ENCODE measurements around the gene ALOX5AP. TPM values are rescaled to one million over a fixed set of nuclear protein-coding genes. Genes with fewer than 3 reads are reported as not detected.
"Not testable (repeated sequence)": the region's sequence is repeated elsewhere in the genome, so short reads cannot be mapped to it uniquely, and the experiment has no call there.

The ALOX5AP gene
- total RNA-seq, 2 experiments from 2014 or later = 24.9 to 29.6 TPM

GRCh38 chr13:30742901-30743300, 7.6 kb downstream of the ALOX5AP start:
- H3K4me3 Mint-ChIP-seq = no peak overlapping the region
- CTCF ChIA-PET = interaction anchor here (1.1 kb wide), 1 partner anchor 123 kb away, joined by 3 read pairs; no protein-coding TSS in a partner anchor
- POLR2A ChIA-PET = no interaction called here

DNA sequence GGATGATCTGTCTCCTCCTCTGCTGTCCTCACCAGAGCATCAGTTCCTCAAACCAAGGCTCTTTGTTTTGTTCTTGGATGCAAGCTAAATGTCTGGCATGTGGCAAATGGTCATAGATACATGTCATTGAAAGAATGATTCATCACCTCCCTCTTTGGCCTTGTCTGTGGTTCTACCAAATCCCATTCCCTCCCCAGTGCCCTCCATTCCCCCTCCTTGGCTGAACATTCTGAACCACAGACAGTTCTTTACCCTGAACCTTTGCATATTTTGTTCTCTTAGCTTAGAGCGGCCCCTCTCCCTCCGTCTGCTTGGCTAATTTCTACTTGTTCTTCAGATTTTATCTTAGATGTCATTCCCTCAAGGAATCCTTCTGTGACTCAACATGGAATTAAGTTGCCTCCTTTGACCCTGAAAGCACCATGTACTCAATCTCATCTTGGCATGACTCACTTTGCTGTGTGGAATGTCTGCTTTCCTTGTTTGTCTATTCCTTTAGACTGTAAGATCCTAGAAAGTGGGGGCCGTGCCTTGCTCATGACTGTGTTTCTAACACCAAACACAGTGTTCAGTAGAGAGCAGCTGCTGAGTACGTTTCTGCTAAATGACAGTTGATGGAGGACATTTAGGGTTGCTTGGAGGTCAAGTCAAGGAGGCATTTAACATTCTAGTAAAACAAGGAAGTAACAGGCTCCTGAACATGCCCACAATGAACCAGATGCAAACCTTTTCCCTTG, 8.1 kb downstream of the ALOX5AP start:
- peaks cover 60% of the 10 kb centered on the region for H3K4me1 Mint-ChIP-seq
- POLR2A ChIA-PET = interaction anchor here (0.6 kb wide), 1 partner anchor 8 kb away, joined by 9 read pairs; the partner anchor contains the start of gene ALOX5AP
- DNase-seq (peak; percentile 38), ATAC-seq (no peak)
- H3K9me3 Mint-ChIP-seq (ENCODE audit: low read depth) = no peaks in the 10 kb centered on the region
- peaks cover 7% of the 10 kb centered on the region for H3K27me3 Mint-ChIP-seq
- peaks cover 19% of the 10 kb centered on the region for H3K36me3 Mint-ChIP-seq (ENCODE audit: low read depth)
- H3K4me3 Mint-ChIP-seq = no peak overlapping the region
- intact Hi-C loops (cut with DNase I, micrococcal nuclease) = loop anchor here (1.0 to 10.0 kb wide), 14 partner anchors 31 to 597 kb away; partner anchors contain the start of genes USPL1 (in 2 of the 2), HMGB1 (in 1 of the 2) and KATNAL1 (in 1 of the 2)
- CTCF ChIA-PET = interaction anchor here (1.1 kb wide), 2 partner anchors 10 to 123 kb away, joined by 3 read pairs; no protein-coding TSS in a partner anchor
- peak overlapping the region; percentile 44 for H3K27ac Mint-ChIP-seq

More at GRCh38 chr13:30742901-30743300, 7.6 kb downstream of the ALOX5AP start:
- H3K27me3 Mint-ChIP-seq = peaks cover 7% of the 10 kb centered on the region
- ATAC-seq (no peak), DNase-seq (no peak)
- H3K9me3 Mint-ChIP-seq (ENCODE audit: low read depth) = no peaks in the 10 kb centered on the region
- intact Hi-C loops (cut with DNase I, micrococcal nuclease) = loop anchor here (5.0 to 10.0 kb wide), 6 partner anchors 71 to 518 kb away; partner anchors contain the start of gene KATNAL1 (in 1 of the 2)
- no peak overlapping the region for H3K27ac Mint-ChIP-seq
- peaks cover 22% of the 10 kb centered on the region for H3K36me3 Mint-ChIP-seq (ENCODE audit: low read depth)
- peaks cover 66% of the 10 kb centered on the region for H3K4me1 Mint-ChIP-seq

DNA sequence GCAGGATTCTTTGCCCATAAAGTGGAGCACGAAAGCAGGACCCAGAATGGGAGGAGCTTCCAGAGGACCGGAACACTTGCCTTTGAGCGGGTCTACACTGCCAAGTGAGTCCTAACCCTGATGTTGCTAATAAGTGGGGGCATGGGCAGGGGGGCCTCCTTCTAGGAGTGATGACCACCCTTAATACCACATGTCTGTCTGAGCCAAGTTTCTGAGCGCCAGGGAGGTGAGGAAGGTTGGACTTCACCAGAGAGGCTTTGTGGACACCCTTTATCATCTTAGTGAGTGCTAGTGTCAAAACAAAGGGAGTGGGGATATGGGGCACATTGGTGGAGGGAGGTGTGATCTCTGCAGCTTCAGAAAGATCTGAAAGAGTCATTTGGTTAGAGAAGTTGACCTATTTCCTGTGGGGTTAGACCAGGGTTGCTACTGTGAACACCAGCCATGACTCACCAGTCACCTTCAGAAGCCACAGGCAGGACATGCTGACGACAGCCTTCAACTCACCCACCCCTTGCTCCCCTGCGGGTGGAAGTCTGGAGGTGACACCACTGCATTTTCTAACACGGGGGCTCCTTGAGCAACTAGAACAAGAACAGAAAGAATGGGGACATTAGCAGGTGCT, 8.8 kb downstream of the ALOX5AP start:
- CTCF ChIA-PET = interaction anchor here (1.1 kb wide), 1 partner anchor 9 kb away, joined by 3 read pairs; no protein-coding TSS in a partner anchor
- H3K9me3 Mint-ChIP-seq (ENCODE audit: low read depth) = no peaks in the 10 kb centered on the region
- DNase-seq (peak; percentile 90), ATAC-seq (peak; percentile 80)
- H3K27ac Mint-ChIP-seq = no peak overlapping the region
- H3K36me3 Mint-ChIP-seq (ENCODE audit: low read depth) = peaks cover 19% of the 10 kb centered on the region
- peaks cover 53% of the 10 kb centered on the region for H3K4me1 Mint-ChIP-seq
- intact Hi-C loops (cut with DNase I, micrococcal nuclease) = loop anchor here (1.0 to 10.0 kb wide), 14 partner anchors 30 to 597 kb away; partner anchors contain the start of genes USPL1 (in 2 of the 2), HMGB1 (in 1 of the 2) and KATNAL1 (in 1 of the 2)
- POLR2A ChIA-PET = interaction anchor here (0.6 kb wide), 1 partner anchor 9 kb away, joined by 9 read pairs; the partner anchor contains the start of gene ALOX5AP
- no peak overlapping the region for H3K4me3 Mint-ChIP-seq
- peaks cover 7% of the 10 kb centered on the region for H3K27me3 Mint-ChIP-seq

DNA sequence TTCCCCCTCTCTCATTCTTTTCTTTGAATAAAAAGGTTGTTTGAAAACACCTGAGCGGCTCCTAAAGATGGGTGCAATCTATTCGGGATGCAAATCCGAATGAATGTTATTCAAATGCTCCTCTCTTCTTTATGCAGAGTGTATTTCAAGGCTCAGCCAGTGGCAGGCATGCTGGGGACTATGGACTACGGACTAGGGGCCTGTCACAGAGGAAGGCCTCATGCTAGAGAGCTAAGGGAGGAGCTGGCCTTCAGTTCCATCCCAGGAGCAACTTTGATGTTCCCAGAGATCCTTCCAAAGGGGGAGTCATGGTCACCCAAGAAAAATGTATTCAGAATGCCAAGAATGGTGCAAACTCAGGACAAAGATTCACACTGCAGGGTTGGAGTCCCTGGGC, 9.3 kb downstream of the ALOX5AP start:
- POLR2A ChIA-PET = no interaction called here
- Mint-ChIP-seq H3K9me3 (ENCODE audit: low read depth) (no peaks in the 10 kb centered on the region), H3K4me3 (no peak overlapping the region), H3K27ac (no peak overlapping the region), H3K36me3 (ENCODE audit: low read depth) (peaks cover 19% of the 10 kb centered on the region), H3K27me3 (peaks cover 7% of the 10 kb centered on the region), H3K4me1 (peaks cover 48% of the 10 kb centered on the region)
- CTCF ChIA-PET = interaction anchor here (1.1 kb wide), 1 partner anchor 9 kb away, joined by 3 read pairs; no protein-coding TSS in a partner anchor
- intact Hi-C loops (cut with DNase I, micrococcal nuclease) = loop anchor here (1.0 to 10.0 kb wide), 14 partner anchors 30 to 598 kb away; partner anchors contain the start of genes USPL1 (in 2 of the 2), HMGB1 (in 1 of the 2) and KATNAL1 (in 1 of the 2)
- DNase-seq (no peak), ATAC-seq (no peak)

DNA sequence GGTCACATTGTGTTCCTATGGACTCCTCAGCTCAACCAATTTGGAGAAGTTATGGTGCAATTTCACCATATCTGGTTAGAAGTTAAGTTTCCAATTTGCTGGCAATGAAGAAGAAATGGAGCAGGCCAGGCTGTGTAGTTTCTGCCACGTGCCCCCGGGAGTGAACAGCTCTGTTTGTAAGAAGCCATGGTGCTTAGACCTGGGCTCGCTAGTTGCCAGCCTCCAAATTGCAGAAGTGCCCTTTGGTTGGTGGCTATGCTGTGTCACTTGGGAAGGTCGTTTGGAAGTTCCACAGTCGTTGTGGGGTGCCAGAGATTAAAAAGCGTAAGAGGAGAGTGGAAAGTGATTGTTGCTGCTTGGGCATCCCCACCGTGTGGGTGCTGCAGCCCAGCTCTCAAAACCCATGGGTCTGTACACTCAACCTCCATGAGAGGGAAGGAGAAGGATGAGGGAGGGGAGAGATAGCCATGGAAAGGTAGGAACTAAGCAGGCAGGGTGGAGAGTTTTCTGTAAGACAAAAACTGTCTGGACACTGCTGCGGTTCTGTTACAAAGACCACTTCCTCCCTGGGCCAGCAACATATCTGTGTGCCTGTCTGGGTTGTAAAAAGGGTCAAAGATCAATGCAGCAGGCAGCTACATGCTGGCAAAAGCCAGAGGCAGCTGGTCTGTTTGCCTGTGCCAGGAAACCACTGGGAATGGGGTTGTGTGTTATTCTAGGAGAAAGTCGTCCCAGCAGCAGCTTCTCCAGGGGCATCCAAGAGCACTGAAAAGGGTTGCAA, 10.8 kb downstream of the ALOX5AP start:
- H3K27ac Mint-ChIP-seq = peak overlapping the region; percentile 44
- H3K9me3 Mint-ChIP-seq (ENCODE audit: low read depth) = no peaks in the 10 kb centered on the region
- H3K4me1 Mint-ChIP-seq = peaks cover 38% of the 10 kb centered on the region
- H3K36me3 Mint-ChIP-seq (ENCODE audit: low read depth) = peaks cover 27% of the 10 kb centered on the region
- ChIA-PET CTCF (interaction anchor here (0.9 to 1.0 kb wide), 2 partner anchors 9 to 20 kb away, joined by 3 to 4 read pairs; no protein-coding TSS in a partner anchor), POLR2A (no interaction called here)
- DNase-seq = no peak
- no peak overlapping the region for H3K4me3 Mint-ChIP-seq
- H3K27me3 Mint-ChIP-seq = peaks cover 7% of the 10 kb centered on the region
- intact Hi-C loops (cut with DNase I, micrococcal nuclease) = loop anchor here (2.0 to 10.0 kb wide), 5 partner anchors 49 to 599 kb away; no protein-coding TSS in a partner anchor
- ATAC-seq = no peak

DNA sequence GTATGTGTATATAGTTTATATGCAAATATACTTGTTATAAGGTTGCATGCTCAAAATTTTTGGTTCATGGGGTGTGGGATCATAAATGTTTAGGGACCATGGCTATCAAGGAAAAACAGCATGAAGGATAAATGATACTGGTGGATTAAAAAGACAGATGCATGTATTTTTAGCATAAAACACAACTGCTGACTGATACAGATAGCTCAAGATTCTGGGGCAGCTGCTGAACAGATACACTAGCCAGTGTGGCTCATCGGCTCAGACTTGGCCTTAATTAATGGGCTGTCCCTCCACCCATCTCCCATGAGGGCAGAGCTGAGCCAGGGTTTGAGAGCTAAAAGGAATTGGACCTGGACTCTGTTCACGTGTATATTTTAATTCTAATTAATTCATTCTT, 11.4 kb downstream of the ALOX5AP start:
- intact Hi-C loops (cut with DNase I, micrococcal nuclease) = loop anchor here (10.0 kb wide), 2 partner anchors 372 to 522 kb away; no protein-coding TSS in a partner anchor
- H3K4me3 Mint-ChIP-seq = no peak overlapping the region
- no peak overlapping the region for H3K27ac Mint-ChIP-seq
- no peaks in the 10 kb centered on the region for H3K9me3 Mint-ChIP-seq (ENCODE audit: low read depth)
- peaks cover 7% of the 10 kb centered on the region for H3K27me3 Mint-ChIP-seq
- peaks cover 33% of the 10 kb centered on the region for H3K36me3 Mint-ChIP-seq (ENCODE audit: low read depth)
- CTCF ChIA-PET = interaction anchor here (0.6 to 1.0 kb wide), 3 partner anchors 8 to 19 kb away, joined by 3 to 4 read pairs (median 3); no protein-coding TSS in a partner anchor
- no peak for DNase-seq
- ATAC-seq = no peak
- POLR2A ChIA-PET = no interaction called here
- peaks cover 44% of the 10 kb centered on the region for H3K4me1 Mint-ChIP-seq

DNA sequence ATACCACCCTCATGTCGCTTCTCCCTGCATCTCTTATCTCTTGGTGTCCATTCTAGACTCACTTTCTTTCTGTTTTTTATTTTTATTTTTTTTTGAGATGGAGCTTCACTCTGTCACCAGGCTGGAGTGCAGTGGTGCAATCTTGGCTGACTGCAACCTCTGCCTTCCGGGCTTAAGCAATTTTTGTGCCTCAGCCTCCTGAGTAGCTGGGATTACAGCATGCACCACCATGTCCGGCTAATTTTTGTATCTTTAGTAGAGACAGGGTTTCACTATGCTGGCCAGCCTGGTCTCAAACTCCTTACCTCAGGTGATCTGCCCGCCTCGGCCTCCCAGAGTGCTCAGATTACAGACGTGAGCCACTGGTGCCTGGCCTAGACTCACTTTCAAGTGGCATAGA, 12.5 kb downstream of the ALOX5AP start:
- H3K36me3 Mint-ChIP-seq (ENCODE audit: low read depth) = peaks cover 35% of the 10 kb centered on the region
- H3K27ac Mint-ChIP-seq; H3K27me3 Mint-ChIP-seq; DNase-seq; H3K9me3 Mint-ChIP-seq (ENCODE audit: low read depth); ATAC-seq; H3K4me3 Mint-ChIP-seq; CTCF ChIA-PET; POLR2A ChIA-PET: not testable (repeated sequence)
- peaks cover 50% of the 10 kb centered on the region for H3K4me1 Mint-ChIP-seq
- intact Hi-C loops (cut with DNase I, micrococcal nuclease) = loop anchor here (10.0 kb wide), 2 partner anchors 373 to 523 kb away; no protein-coding TSS in a partner anchor

DNA sequence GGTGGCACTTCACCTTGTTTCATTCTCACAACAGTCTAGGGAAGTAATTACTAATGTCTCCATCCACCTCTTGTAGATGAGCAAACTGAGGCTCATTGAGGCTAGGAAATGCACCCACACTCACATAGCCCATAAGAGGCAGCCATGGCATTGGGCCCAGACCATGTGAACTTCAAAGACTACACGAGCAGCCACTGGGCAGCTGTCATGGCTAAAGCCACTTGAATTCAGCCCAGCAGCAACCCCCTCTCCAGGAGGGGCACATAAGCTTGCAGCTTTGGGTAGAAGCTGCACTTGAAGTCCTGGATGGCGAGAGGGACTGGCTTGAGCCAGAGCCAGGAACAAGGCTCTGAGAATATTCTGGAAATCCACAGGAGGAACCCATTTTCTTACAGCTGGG, 13.4 kb downstream of the ALOX5AP start:
- Mint-ChIP-seq H3K27ac (no peak overlapping the region), H3K36me3 (ENCODE audit: low read depth) (peaks cover 36% of the 10 kb centered on the region), H3K4me3 (no peak overlapping the region), H3K9me3 (ENCODE audit: low read depth) (no peaks in the 10 kb centered on the region), H3K4me1 (peaks cover 47% of the 10 kb centered on the region), H3K27me3 (peaks cover 5% of the 10 kb centered on the region)
- ChIA-PET CTCF (interaction anchor here (0.6 kb wide), 1 partner anchor 132 kb away, joined by 3 read pairs; no protein-coding TSS in a partner anchor), POLR2A (no interaction called here)
- intact Hi-C loops (cut with DNase I, micrococcal nuclease) = loop anchor here (10.0 kb wide), 2 partner anchors 374 to 524 kb away; no protein-coding TSS in a partner anchor
- DNase-seq (no peak), ATAC-seq (no peak)

DNA sequence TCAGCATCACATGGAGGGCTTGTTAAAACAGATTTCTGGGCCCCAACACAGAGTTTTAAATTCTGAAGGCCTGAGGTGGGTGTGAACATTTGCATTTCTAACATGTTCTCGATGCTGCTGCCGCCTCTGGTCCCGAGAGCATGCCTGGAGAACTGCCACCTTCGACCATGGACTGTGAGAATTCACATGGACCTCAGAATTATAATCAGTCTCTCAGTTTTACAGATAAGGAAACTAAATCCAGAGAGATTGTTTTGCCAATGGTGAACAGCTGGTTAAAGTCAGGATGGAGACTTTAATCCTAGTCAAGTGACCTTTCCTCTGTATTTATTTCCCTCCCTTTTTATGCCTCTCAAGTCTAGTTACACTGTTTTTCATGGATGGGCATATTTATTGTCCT, 14.7 kb downstream of the ALOX5AP start:
- peaks cover 5% of the 10 kb centered on the region for H3K27me3 Mint-ChIP-seq
- peaks cover 35% of the 10 kb centered on the region for H3K36me3 Mint-ChIP-seq (ENCODE audit: low read depth)
- intact Hi-C loops (cut with DNase I, micrococcal nuclease) = no loop called here
- H3K27ac Mint-ChIP-seq = no peak overlapping the region
- H3K4me3 Mint-ChIP-seq = no peak overlapping the region
- ATAC-seq (no peak), DNase-seq (no peak)
- CTCF ChIA-PET = no interaction called here
- peaks cover 34% of the 10 kb centered on the region for H3K4me1 Mint-ChIP-seq
- POLR2A ChIA-PET = no interaction called here
- H3K9me3 Mint-ChIP-seq (ENCODE audit: low read depth) = no peaks in the 10 kb centered on the region

GRCh38 chr13:30751183-30751933, 16.0 kb downstream of the ALOX5AP start:
- intact Hi-C loops (cut with DNase I, micrococcal nuclease) = no loop called here
- peak; percentile 22 for DNase-seq
- peak; percentile 16 for ATAC-seq
- ChIA-PET POLR2A (no interaction called here), CTCF (no interaction called here)
- H3K4me3 Mint-ChIP-seq = no peak overlapping the region
- H3K36me3 Mint-ChIP-seq (ENCODE audit: low read depth) = peaks cover 24% of the 10 kb centered on the region
- H3K9me3 Mint-ChIP-seq (ENCODE audit: low read depth) = no peaks in the 10 kb centered on the region
- H3K27ac Mint-ChIP-seq = peak overlapping the region; percentile 5
- peaks cover 23% of the 10 kb centered on the region for H3K4me1 Mint-ChIP-seq
- H3K27me3 Mint-ChIP-seq = no peaks in the 10 kb centered on the region

Measured in activated CD4-positive, alpha-beta T cell treated with anti-CD3 and anti-CD28 coated beads for 36 hours (primary cell).